Endothelial cell of umbilical vein (primary cell): Measurements from ENCODE around the gene SNX5. TPM values are rescaled to one million over a fixed set of nuclear protein-coding genes. Genes with fewer than 3 reads are reported as not detected.

Experiments
- BruUV-seq: library from RNA; stranded (reverse); fragments of 400-500 nt; replicated peaks from 2 replicates; lab custom pipeline; 2021; lab: Mats Ljungman, UMichigan
- CTCF ChIA-PET: fragments of 300-600, 350-600 bp; sonication (Branson Sonifier 250); formaldehyde crosslinking; loops from one replicate; lab custom pipeline; 2021; ENCODE audit warnings: antibody characterized with exemption, inconsistent platforms; lab: Charles Lee
- POLR2A ChIA-PET: fragments of 300-600, 350-600 bp; sonication (Branson Sonifier 250); formaldehyde crosslinking; loops from one replicate; lab custom pipeline; 2021; ENCODE audit warnings: antibody characterized with exemption, inconsistent platforms; lab: Charles Lee
- DNase-seq: peaks from one replicate; pipeline ENCODE4 v3.0.0-alpha.2; 2011; ENCODE audit warnings: low read depth, low spot score
- FAIRE-seq: peaks from 2 replicates; lab custom pipeline; 2011; peaks lifted over from hg19 to GRCh38; lab: Jason Lieb, UNC
- H2AFZ ChIP-seq: 2 replicates; pipeline ENCODE4 v1.6.0; 2012; ENCODE audit warnings: low read depth, low read length, control low read depth, inconsistent platforms
- H3K27ac ChIP-seq: 2 replicates; pipeline ENCODE4 v1.5.1; 2011; ENCODE audit warnings: low read depth, mild to moderate bottlenecking, control low read depth, low read length, moderate library complexity; ENCODE audit not compliant: insufficient read depth
- H3K27me3 ChIP-seq, 2 experiments: 2 replicates each; pipeline versions ENCODE4 v1.6.0 to v1.6.1; 2011; ENCODE audit warnings: low read length in 2 of 2, mixed read lengths in 1 of 2; ENCODE audit not compliant: control insufficient read depth in 2 of 2, insufficient read depth in 2 of 2
- H3K36me3 ChIP-seq, 2 experiments: 2 replicates in 1 of 2; 3 replicates in 1 of 2; pipeline ENCODE4 v1.5.1; 2011; ENCODE audit warnings: low read length in 2 of 2, mild to moderate bottlenecking in 1 of 2, moderate library complexity in 1 of 2; ENCODE audit not compliant: control insufficient read depth in 2 of 2, insufficient read depth in 2 of 2; ENCODE audit errors: extremely low read depth in 1 of 2
- H3K4me1 ChIP-seq: 3 replicates; pipeline ENCODE4 v1.5.1; 2011; ENCODE audit warnings: mild to moderate bottlenecking, low read length; ENCODE audit not compliant: control insufficient read depth, insufficient read depth; ENCODE audit errors: extremely low read depth
- H3K4me2 ChIP-seq: 2 replicates; pipeline ENCODE4 v1.6.1; 2011; ENCODE audit warnings: low read length, control low read depth, mixed read lengths; ENCODE audit not compliant: insufficient read depth
- H3K4me3 ChIP-seq, 3 experiments: fragments of 200-600 bp in 1 of 3; sonication (generic), shearing (Covaris generic) in 1 of 3; replicated peaks in 1 of 3; 2 replicates each; pipeline ENCODE4 v1.5.1; 2011 to 2016; ENCODE audit warnings: control low read depth in 3 of 3, low read length in 3 of 3, mild to moderate bottlenecking in 2 of 3, inconsistent platforms in 1 of 3, low read depth in 1 of 3, moderate library complexity in 1 of 3; ENCODE audit not compliant: insufficient read depth in 1 of 3
- H3K79me2 ChIP-seq: 2 replicates; pipeline ENCODE4 v1.6.0; 2012; ENCODE audit warnings: low read length, inconsistent platforms; ENCODE audit not compliant: control insufficient read depth, insufficient read depth
- H3K9ac ChIP-seq: replicated peaks from 2 replicates; pipeline ENCODE3; 2011; ENCODE audit warnings: low read length, control low read depth; ENCODE audit not compliant: insufficient read depth; ENCODE audit errors: extremely low read depth
- H3K9me1 ChIP-seq: replicated peaks from 3 replicates; pipeline ENCODE4 v1.6.0; 2011; ENCODE audit warnings: mild to moderate bottlenecking, low read length; ENCODE audit not compliant: control insufficient read depth, insufficient read depth; ENCODE audit errors: extremely low read depth
- H3K9me3 ChIP-seq: replicated peaks from 2 replicates; pipeline ENCODE4 v1.5.1; 2012; ENCODE audit warnings: low read length, inconsistent platforms; ENCODE audit not compliant: control insufficient read depth, insufficient read depth
- H4K20me1 ChIP-seq: replicated peaks from 2 replicates; pipeline ENCODE3; 2011; ENCODE audit warnings: mild to moderate bottlenecking, low read length; ENCODE audit not compliant: control insufficient read depth, insufficient read depth; ENCODE audit errors: extremely low read depth
- EZH2 ChIP-seq: IDR thresholded peaks from 2 replicates; pipeline ENCODE4 v1.6.1; 2012; ENCODE audit warnings: borderline replicate concordance, low read depth, mild to moderate bottlenecking, moderate library complexity, low read length, inconsistent platforms; ENCODE audit not compliant: severe bottlenecking
- FOS ChIP-seq: IDR thresholded peaks from 2 replicates; pipeline ENCODE4 v1.6.1; 2011; ENCODE audit warnings: mild to moderate bottlenecking, low read length, moderate library complexity, borderline replicate concordance; ENCODE audit not compliant: insufficient read depth
- GATA2 ChIP-seq: IDR thresholded peaks from 2 replicates; pipeline ENCODE4 v1.7.0; 2011; ENCODE audit warnings: low read depth, mild to moderate bottlenecking, moderate library complexity, mixed read lengths, low read length; ENCODE audit not compliant: insufficient read length, insufficient read depth
- JUN ChIP-seq: IDR thresholded peaks from 2 replicates; pipeline ENCODE4 v1.6.1; 2011; ENCODE audit warnings: borderline replicate concordance, low read depth; ENCODE audit not compliant: insufficient read length, insufficient read depth
- MYC ChIP-seq: IDR thresholded peaks from one replicate; pipeline ENCODE4 v1.6.1; 2011; ENCODE audit warnings: mild to moderate bottlenecking, low read depth, low read length
- POLR2A ChIP-seq: IDR thresholded peaks from 2 replicates; pipeline ENCODE4 v1.6.1; 2012; ENCODE audit warnings: low read depth, mild to moderate bottlenecking, control low read depth, low read length
- POLR2AphosphoS5 ChIP-seq: IDR thresholded peaks from 2 replicates; pipeline ENCODE4 v1.6.1; 2012; ENCODE audit warnings: low read depth, mild to moderate bottlenecking, control low read depth, low read length, moderate library complexity; ENCODE audit not compliant: insufficient read depth
- dilution Hi-C: fragments of 300-500 bp; cut with MboI; formaldehyde crosslinking; loops from one replicate; pipeline ENCODE4 v1.15.0; 2019; ENCODE audit warnings: low sequenced_read_pairs; ENCODE audit not compliant: extremely low pct_ligation_motif_present
- intact Hi-C: fragments of 100-400 bp; cut with micrococcal nuclease; formaldehyde crosslinking; loops from one replicate; pipeline ENCODE4 v1.10.0; 2022
- polyA plus RNA-seq, 4 experiments: library from polyadenylated mRNA; depleted of rRNA in 3 of 4; stranded (reverse) in 3 of 4; unstranded in 1 of 4; fragments of >200 nt; gene quantifications; 2 replicates each; pipeline versions ENCODE4 v1.2.1 to v1.2.3, GENCODE V29; 2011 to 2012; ENCODE audit warnings: missing spikeins in 1 of 4
- total RNA-seq: library from RNA; stranded (reverse); gene quantifications from 2 replicates; pipeline ENCODE4 v1.2.3, GENCODE V29; 2021
- TF ChIP-seq, protein P1 (sequence below), 2 donors: IDR thresholded peaks; 1 replicate in 1 of 2; 2 replicates in 1 of 2; pipeline ENCODE4 v1.5.1; 2011; ENCODE audit warnings: low read length in 2 of 2, mild to moderate bottlenecking in 2 of 2, moderate library complexity in 2 of 2, control low read depth in 1 of 2, inconsistent platforms in 1 of 2, low read depth in 1 of 2; ENCODE audit not compliant: insufficient read depth in 1 of 2; ENCODE audit errors: extremely low read depth in 1 of 2
- TF ChIP-seq, protein P2 (sequence below): IDR thresholded peaks from 2 replicates; pipeline ENCODE4 v1.6.1; 2011; ENCODE audit not compliant: insufficient read depth, insufficient read length

The SNX5 gene
- total and polyA plus RNA-seq, 2 donors (not counting 3 experiments of a cell fraction or from before 2014, with no cell fraction given): 76.2 to 121 TPM

GRCh38 chr20:17956099-17956685, 12.4 kb downstream of the SNX5 start:
- Histone ChIP-seq H3K36me3 (peaks cover 29 to 35% of the 10 kb centered on the region in 2 experiments), H2AFZ (no peak overlapping the region), H3K4me2 (no peak overlapping the region), H4K20me1 (no peaks in the 10 kb centered on the region), H3K4me3 (no peak overlapping the region), H3K4me1 (peaks cover 30% of the 10 kb centered on the region), H3K27me3 (no peaks in the 10 kb centered on the region), H3K27ac (no peak overlapping the region), H3K9me3 (no peaks in the 10 kb centered on the region), H3K9me1 (no peaks in the 10 kb centered on the region), H3K79me2 (peaks cover 96% of the 10 kb centered on the region), H3K9ac (no peak overlapping the region)
- intact Hi-C loops (loop anchor here (5.0 kb wide), 1 partner anchor 321 kb away; no protein-coding TSS in a partner anchor), dilution Hi-C loops (no loop called here)
- TF ChIP-seq JUN (no peak), POLR2AphosphoS5 (no peak), GATA2 (no peak), FOS (no peak), POLR2A (no peak), EZH2 (no peak), MYC (no peak)
- TF ChIP-seq, protein P1, sequence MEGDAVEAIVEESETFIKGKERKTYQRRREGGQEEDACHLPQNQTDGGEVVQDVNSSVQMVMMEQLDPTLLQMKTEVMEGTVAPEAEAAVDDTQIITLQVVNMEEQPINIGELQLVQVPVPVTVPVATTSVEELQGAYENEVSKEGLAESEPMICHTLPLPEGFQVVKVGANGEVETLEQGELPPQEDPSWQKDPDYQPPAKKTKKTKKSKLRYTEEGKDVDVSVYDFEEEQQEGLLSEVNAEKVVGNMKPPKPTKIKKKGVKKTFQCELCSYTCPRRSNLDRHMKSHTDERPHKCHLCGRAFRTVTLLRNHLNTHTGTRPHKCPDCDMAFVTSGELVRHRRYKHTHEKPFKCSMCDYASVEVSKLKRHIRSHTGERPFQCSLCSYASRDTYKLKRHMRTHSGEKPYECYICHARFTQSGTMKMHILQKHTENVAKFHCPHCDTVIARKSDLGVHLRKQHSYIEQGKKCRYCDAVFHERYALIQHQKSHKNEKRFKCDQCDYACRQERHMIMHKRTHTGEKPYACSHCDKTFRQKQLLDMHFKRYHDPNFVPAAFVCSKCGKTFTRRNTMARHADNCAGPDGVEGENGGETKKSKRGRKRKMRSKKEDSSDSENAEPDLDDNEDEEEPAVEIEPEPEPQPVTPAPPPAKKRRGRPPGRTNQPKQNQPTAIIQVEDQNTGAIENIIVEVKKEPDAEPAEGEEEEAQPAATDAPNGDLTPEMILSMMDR (IDR thresholded peaks at IDR 0.05; ENCODE audit: extremely low read depth in 1 of 2, insufficient read depth in 1 of 2, low read depth in 1 of 2, low read length in 2 of 2): no peak
- TF ChIP-seq, protein P2, sequence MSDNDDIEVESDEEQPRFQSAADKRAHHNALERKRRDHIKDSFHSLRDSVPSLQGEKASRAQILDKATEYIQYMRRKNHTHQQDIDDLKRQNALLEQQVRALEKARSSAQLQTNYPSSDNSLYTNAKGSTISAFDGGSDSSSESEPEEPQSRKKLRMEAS: no peak
- BruUV-seq: no TSS peak
- POLR2A ChIA-PET: interaction anchor here (0.6 kb wide), 1 partner anchor 15 kb away, joined by 5 read pairs; no protein-coding TSS in a partner anchor
- FAIRE-seq: no peak
- DNase-seq: no peak
- CTCF ChIA-PET: interaction anchor here (1.6 to 6.0 kb wide), 4 partner anchors 11 to 39 kb away, joined by 4 to 93 read pairs (median 42); partner anchors contain the start of genes MGME1 and SNX5
